Epithelial cell of esophagus (primary cell): Measurements from ENCODE around the gene EPSTI1.

Experiments
- DNase-seq: peaks from one replicate; pipeline ENCODE4 v3.0.0; 2010; ENCODE audit warnings: low read depth
- H3K4me3 ChIP-seq: 2 replicates; pipeline ENCODE4 v1.5.1; 2011; ENCODE audit warnings: mild to moderate bottlenecking, low read length, control low read depth
- CTCF ChIP-seq: IDR thresholded peaks from 2 replicates; pipeline ENCODE4 v1.5.1; 2011; ENCODE audit warnings: low read depth, mild to moderate bottlenecking, low read length, control low read depth, inconsistent platforms; ENCODE audit not compliant: insufficient read depth; ENCODE audit errors: missing control alignments

EPSTI1 gene

GRCh38 chr13:42883771-42884467, 108.1 kb downstream of the EPSTI1 start:
- TF ChIP-seq CTCF, result peak; percentile 50
- H3K4me3 ChIP-seq, result no peak overlapping the region
- DNase-seq, result peak; percentile 39

GRCh38 chr13:42883142-42883541, 108.9 kb downstream of the EPSTI1 start:
- no peak overlapping the region for H3K4me3 ChIP-seq
- DNase-seq, result no peak
- TF ChIP-seq CTCF, result no peak

DNA sequence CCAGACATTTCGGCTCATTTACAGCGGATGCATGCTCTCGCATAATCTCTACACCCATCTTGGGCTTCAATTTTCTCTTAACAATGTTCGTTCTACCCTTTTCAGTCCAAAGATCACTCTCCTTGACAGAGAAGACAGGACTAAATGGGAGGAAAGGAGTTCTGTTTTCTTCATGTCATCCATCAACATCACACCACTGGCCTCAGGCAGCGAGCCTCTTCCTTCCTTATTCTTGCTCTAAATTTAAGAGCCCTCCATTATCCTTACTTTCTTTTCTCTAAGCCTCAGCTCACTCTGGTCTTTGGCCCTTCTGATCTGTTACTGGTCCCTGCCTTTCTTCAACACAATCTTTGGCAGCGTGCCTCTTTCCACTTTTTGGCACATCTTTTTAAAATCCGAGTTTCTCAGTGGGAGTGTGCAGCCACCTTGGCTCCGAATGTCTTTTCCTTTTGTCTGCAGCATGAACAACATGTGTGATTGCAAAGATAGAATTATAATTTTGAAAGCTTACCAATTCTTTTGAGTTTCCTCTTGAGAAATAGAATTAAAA, 111.9 kb downstream of the EPSTI1 start:
- DNase-seq, result no peak
- H3K4me3 ChIP-seq, result no peak overlapping the region
- TF ChIP-seq CTCF, result no peak

GRCh38 chr13:42878721-42879120, 113.3 kb downstream of the EPSTI1 start:
- TF ChIP-seq CTCF, result no peak
- DNase-seq, result no peak
- H3K4me3 ChIP-seq, result no peak overlapping the region

- DNase-seq, result peak; percentile 80
- TF ChIP-seq CTCF, result no peak
These were observed 115.0 kb downstream of the EPSTI1 start for GRCh38 chr13:42876887-42877545.

DNA sequence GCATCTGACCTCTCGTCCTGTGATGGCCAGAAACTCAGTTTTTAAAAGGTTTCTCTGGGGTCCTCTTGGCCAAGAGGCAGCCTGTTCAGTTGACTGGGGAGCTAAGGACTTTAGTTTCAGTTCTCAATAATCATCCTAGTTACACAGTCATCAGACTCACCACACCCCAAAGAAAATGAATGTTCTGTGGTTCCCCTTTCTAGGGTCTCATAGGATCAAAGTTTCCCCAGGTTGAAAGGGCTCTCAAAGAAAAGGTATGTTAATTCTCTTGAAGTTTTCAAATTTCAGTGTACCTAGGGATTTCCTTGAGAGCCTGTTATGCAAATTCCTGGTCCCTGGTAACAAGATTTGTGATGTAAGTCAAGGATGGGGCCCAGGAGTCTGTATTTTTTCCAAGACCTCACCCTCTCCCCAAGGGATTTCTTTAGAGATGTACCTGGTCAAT, 115.7 kb downstream of the EPSTI1 start:
- no peak for TF ChIP-seq CTCF
- no peak overlapping the region for H3K4me3 ChIP-seq
- DNase-seq, result no peak

More at GRCh38 chr13:42876887-42877545, 115.0 kb downstream of the EPSTI1 start:
- H3K4me3 ChIP-seq, result no peak overlapping the region
